ENCODE data around the gene LCLAT1.

LCLAT1 gene

GRCh38 chr2:30443081-30443480 lies 4.0 kb upstream of the LCLAT1 start:
- DNase-seq (ENCODE audit: low spot score): no peak
- ChIA-PET CTCF (no interaction called here), POLR2A (ENCODE audit: low non-redundant PET) (no interaction called here)
- H3K27ac ChIP-seq: no peak overlapping the region
- TF ChIP-seq, protein P1, sequence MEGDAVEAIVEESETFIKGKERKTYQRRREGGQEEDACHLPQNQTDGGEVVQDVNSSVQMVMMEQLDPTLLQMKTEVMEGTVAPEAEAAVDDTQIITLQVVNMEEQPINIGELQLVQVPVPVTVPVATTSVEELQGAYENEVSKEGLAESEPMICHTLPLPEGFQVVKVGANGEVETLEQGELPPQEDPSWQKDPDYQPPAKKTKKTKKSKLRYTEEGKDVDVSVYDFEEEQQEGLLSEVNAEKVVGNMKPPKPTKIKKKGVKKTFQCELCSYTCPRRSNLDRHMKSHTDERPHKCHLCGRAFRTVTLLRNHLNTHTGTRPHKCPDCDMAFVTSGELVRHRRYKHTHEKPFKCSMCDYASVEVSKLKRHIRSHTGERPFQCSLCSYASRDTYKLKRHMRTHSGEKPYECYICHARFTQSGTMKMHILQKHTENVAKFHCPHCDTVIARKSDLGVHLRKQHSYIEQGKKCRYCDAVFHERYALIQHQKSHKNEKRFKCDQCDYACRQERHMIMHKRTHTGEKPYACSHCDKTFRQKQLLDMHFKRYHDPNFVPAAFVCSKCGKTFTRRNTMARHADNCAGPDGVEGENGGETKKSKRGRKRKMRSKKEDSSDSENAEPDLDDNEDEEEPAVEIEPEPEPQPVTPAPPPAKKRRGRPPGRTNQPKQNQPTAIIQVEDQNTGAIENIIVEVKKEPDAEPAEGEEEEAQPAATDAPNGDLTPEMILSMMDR (conservative IDR thresholded peaks at IDR 0.05; ENCODE audit: low read depth): no peak

- DNase-seq (ENCODE audit: low spot score): no peak
- CTCF ChIA-PET: no interaction called here
- H3K27ac ChIP-seq: no peak overlapping the region
- POLR2A ChIA-PET (ENCODE audit: low non-redundant PET): no interaction called here
- TF ChIP-seq, protein P1 (conservative IDR thresholded peaks at IDR 0.05; ENCODE audit: low read depth): no peak
Observed at GRCh38 chr2:30444273-30444672, 2.8 kb upstream of the LCLAT1 start.

DNA sequence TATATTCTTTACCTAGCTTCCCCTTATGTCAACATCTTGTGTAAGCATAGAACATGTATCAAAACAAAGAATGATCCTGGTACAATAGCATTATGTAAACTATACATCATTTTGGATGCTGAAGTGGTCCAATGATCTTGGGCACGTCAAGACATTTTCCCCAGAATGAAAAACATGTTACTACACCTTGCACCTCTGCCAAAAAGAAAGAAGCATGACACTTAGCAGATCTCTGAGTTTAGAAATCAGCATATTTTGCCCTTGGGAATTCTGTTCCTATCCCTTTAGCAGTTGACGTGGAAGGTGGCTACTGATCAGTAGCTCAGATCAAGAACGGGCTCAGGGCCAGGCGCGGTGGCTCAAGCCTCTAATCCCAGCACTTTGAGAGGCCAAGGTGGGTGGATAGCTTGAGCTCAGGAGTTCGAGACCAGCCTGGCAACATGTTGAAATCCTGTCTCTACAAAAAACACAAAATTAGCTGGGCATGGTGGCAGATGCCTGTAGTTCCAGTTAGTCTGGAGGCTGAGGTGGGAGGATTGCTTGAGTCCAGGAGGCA lies 1.7 kb upstream of the LCLAT1 start:
- TF ChIP-seq, protein P1 (conservative IDR thresholded peaks at IDR 0.05; ENCODE audit: low read depth): no peak
- no peak for DNase-seq (ENCODE audit: low spot score)
- ChIA-PET POLR2A (ENCODE audit: low non-redundant PET) (no interaction called here), CTCF (interaction anchor here (0.7 kb wide), 1 partner anchor 16 kb away, joined by 5 read pairs; no protein-coding TSS in a partner anchor)
- no peak overlapping the region for H3K27ac ChIP-seq

GRCh38 chr2:30446602-30447148 lies 371 bp upstream of the LCLAT1 start:
- ChIA-PET CTCF (no interaction called here), POLR2A (ENCODE audit: low non-redundant PET) (no interaction called here)
- peak; percentile 4 for DNase-seq (ENCODE audit: low spot score)
- peak overlapping the region; percentile 63 for H3K27ac ChIP-seq
- TF ChIP-seq, protein P1 (conservative IDR thresholded peaks at IDR 0.05; ENCODE audit: low read depth): no peak

GRCh38 chr2:30448308-30448707 lies 1.3 kb downstream of the LCLAT1 start:
- ChIA-PET POLR2A (ENCODE audit: low non-redundant PET) (no interaction called here), CTCF (interaction anchor here (0.7 kb wide), 1 partner anchor 236 kb away, joined by 3 read pairs; no protein-coding TSS in a partner anchor)

DNA sequence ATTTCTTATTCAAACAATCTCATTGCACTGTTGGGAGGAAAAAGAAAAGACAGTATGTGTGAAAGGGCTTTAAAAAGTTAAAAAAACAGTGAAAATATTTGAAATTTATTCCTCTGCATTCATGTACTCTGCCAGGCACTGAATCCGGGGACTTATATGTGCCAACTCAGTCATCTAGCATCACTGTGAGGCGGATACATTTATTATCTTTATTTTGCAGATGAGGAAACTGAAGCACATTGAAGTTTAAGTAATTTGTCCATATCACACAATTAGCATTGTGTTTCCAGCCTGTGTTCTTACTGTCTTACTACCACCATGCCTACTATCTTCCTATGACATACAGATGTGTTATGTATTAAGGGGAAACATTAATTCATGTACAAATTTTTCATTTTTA lies 1.8 kb downstream of the LCLAT1 start:
- H3K27ac ChIP-seq: no peak overlapping the region
- ChIA-PET CTCF (no interaction called here), POLR2A (ENCODE audit: low non-redundant PET) (no interaction called here)
- TF ChIP-seq, protein P1 (conservative IDR thresholded peaks at IDR 0.05; ENCODE audit: low read depth): no peak
- DNase-seq (ENCODE audit: low spot score): no peak

More at GRCh38 chr2:30448308-30448707, 1.3 kb downstream of the LCLAT1 start:
- no peak for DNase-seq (ENCODE audit: low spot score)
- H3K27ac ChIP-seq: no peak overlapping the region
- TF ChIP-seq, protein P1 (conservative IDR thresholded peaks at IDR 0.05; ENCODE audit: low read depth): no peak
